Subcutaneous abdominal adipose tissue (tissue), 5 donors: ENCODE results near the gene TEX51.

Experiments
- H3K27ac ChIP-seq: one replicate; pipeline ENCODE4 v1.7.0; 2013; ENCODE audit warnings: low read depth, mild to moderate bottlenecking, inconsistent platforms, low read length, moderate library complexity
- H3K27me3 ChIP-seq, 5 donors: one replicate each; pipeline ENCODE4 v1.7.0; 2013; ENCODE audit warnings: low read length in 5 of 5, inconsistent platforms in 1 of 5; ENCODE audit not compliant: control insufficient read depth in 5 of 5, insufficient read depth in 4 of 5
- H3K36me3 ChIP-seq, 5 donors: one replicate each; pipeline ENCODE4 v1.7.0; 2013; ENCODE audit warnings: low read length in 5 of 5; ENCODE audit not compliant: control insufficient read depth in 5 of 5, insufficient read depth in 5 of 5
- H3K4me1 ChIP-seq, 5 donors: one replicate each; pipeline ENCODE4 v1.7.0; 2013; ENCODE audit warnings: low read length in 5 of 5, mild to moderate bottlenecking in 3 of 5, moderate library complexity in 1 of 5; ENCODE audit not compliant: control insufficient read depth in 5 of 5, insufficient read depth in 5 of 5
- H3K4me3 ChIP-seq, 5 donors: one replicate each; pipeline ENCODE4 v1.7.0; 2013; ENCODE audit warnings: low read length in 5 of 5, low read depth in 1 of 5
- H3K9ac ChIP-seq, 5 donors: one replicate each; pipeline ENCODE4 v1.7.0; 2013; ENCODE audit warnings: low read length in 5 of 5, mild to moderate bottlenecking in 4 of 5, moderate library complexity in 3 of 5
- H3K9me3 ChIP-seq, 5 donors: one replicate each; pipeline ENCODE4 v1.7.0; 2013; ENCODE audit warnings: low read length in 5 of 5; ENCODE audit not compliant: control insufficient read depth in 5 of 5
- donor health status: healthy.
- donor health status: healthy.
- donor health status: healthy.
- donor health status: healthy.
- donor health status: healthy.

The TEX51 gene

DNA sequence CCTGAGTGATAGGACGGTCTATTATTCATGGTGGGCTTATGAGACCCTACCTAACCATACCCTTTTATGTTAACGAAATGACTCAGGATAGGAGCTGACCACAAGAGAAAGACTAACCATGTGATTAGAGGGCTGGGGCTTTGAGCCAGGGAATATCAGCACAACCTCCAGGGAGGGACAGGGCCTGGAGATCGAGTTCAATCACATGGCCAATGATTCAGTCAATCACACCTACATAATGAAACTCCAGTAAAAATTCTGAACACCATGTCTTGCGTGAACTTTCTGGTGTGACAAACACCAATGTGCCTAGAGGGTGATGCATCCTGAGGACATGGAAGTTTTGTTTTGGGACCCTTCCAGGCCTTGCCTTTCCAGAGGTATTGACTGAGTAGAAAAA lies 2.2 kb upstream of the TEX51 start:
- no peaks in the 10 kb centered on the region for H3K4me1 ChIP-seq
- H3K27ac ChIP-seq, result no peak overlapping the region
- H3K9me3 ChIP-seq, result no peaks in the 10 kb centered on the region
- H3K4me3 ChIP-seq, result no peak overlapping the region
- H3K9ac ChIP-seq, result no peak overlapping the region
- no peaks in the 10 kb centered on the region for H3K27me3 ChIP-seq
- H3K36me3 ChIP-seq, result no peaks in the 10 kb centered on the region

DNA sequence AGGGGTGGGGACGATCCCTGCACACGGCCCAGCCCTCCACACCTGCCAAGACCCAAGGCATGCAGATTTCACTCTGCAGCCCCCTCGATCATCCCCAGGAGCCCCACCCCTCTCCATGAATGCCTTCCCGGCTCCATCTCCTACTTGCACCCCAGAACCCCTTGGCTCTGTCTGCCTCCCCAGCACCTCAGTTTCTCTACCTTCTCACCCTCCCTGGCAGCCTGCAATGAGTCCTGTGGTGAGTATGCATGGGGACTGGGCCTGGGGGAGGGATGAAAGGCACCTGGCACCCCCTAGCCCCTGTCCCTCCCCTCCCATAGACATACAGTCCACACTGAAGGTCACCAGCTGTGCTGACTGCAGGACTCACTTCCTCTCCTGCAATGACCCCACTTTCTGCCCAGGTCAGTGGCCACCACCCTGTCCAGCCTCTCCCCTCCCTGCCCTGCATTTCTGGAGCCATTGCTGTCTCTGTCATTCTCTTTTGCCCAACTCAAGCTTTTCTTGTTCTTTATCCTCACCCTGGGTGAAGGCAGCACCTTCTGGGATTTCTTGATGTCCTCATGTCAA lies 1.0 kb downstream of the TEX51 start:
- H3K9ac ChIP-seq, result no peak overlapping the region
- H3K27me3 ChIP-seq, result peaks cover 0 to 2% (median 0%) of the 10 kb centered on the region in 5 donors
- no peak overlapping the region for H3K4me3 ChIP-seq
- H3K4me1 ChIP-seq, result no peaks in the 10 kb centered on the region
- H3K36me3 ChIP-seq, result no peaks in the 10 kb centered on the region
- no peak overlapping the region for H3K27ac ChIP-seq
- H3K9me3 ChIP-seq, result peaks cover 0 to 10% (median 8%) of the 10 kb centered on the region in 5 donors

DNA sequence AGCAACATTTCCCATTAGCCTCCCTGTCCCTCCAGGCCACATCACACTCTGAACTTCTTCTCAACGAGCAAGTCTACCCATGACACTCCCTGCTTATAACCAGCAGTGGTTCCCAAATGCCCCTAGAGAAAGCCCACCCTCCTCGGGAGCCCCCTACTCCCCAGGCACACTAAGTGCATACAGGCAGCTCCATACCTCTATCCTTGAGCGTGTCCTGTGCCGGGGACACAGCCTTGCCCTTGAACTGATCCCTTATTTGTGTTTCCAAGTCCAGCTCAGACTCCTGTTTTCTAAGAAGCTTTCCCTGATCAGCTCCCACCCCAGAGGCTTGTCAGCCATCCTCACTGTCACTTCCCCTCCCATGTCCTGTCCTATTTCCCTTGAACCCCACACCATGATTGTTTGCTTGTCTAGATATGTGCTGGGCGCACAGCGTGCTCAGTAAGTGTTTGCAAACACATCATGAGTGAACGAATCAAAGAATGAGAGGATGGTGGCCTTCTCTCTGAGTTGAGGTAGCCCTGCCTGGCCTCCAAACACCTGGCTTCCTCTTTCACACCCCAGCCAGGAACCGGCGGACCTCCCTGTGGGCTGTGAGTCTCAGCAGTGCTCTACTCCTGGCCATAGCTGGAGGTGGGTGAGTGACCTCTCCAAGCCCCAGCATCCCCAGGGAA lies 2.1 kb downstream of the TEX51 start:
- Histone ChIP-seq H3K36me3 (no peaks in the 10 kb centered on the region), H3K9me3 (peaks cover 0 to 13% (median 8%) of the 10 kb centered on the region in 5 donors), H3K27me3 (peaks cover 0 to 2% (median 0%) of the 10 kb centered on the region in 5 donors), H3K4me3 (no peak overlapping the region), H3K4me1 (no peaks in the 10 kb centered on the region), H3K9ac (no peak overlapping the region), H3K27ac (no peak overlapping the region)

DNA sequence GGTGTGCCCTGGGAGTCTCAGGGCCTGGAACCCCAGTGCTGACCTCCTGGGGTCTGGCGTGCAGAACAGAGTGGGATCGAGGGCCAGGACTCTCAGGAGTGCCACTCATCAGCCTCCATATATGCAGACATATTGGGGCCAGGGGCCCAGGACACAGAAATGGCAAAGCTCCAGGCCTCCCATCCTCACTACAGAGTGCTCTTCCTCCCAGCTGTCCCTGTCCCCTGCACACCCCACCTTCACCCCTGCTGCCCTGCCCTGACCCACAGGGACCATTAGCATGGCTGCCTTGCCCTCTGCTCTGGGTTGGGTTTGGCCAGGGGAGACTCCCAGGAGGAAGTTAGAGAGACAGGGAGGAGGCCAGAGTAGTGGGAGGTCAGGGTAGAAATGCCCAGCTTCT lies 2.8 kb downstream of the TEX51 start:
- Histone ChIP-seq H3K27me3 (peaks cover 0 to 2% (median 0%) of the 10 kb centered on the region in 5 donors), H3K9ac (no peak overlapping the region), H3K9me3 (peaks cover 0 to 13% (median 8%) of the 10 kb centered on the region in 5 donors), H3K4me1 (no peaks in the 10 kb centered on the region), H3K27ac (no peak overlapping the region), H3K4me3 (no peak overlapping the region), H3K36me3 (no peaks in the 10 kb centered on the region)

DNA sequence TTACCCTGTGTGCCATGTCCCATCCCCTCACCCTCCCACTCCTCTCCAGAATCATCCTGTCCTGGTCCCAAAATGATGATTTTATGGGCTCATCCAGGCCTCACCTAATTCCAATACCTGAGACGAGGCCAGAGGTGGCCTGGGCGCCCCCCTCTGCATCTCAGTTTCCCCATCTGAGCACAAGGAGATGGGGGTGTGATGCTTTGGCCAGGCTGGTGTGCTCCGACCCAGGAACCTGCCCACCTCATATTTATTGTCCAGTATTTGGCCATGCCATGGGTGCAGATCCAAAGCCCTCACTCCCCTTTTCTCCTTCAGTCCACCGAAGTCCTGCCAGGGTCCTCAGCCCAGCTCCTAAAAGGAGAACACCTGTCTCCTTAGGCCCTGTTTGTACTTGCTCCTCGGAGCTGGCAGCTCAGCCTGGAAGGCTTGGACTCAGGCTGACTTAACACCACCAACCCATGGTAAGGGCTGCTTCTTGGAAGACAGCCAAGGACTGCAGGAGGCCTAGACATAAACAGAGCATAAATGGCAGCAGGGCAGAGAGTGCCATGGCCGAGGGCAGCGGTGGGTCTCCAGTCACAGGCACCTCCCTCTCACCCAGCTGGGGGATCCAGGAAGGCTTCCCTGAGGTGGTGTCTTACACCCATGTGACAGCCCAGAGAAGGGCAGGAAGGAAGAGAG lies 3.6 kb downstream of the TEX51 start:
- peaks cover 0 to 5% (median 0%) of the 10 kb centered on the region in 5 donors for H3K27me3 ChIP-seq

DNA sequence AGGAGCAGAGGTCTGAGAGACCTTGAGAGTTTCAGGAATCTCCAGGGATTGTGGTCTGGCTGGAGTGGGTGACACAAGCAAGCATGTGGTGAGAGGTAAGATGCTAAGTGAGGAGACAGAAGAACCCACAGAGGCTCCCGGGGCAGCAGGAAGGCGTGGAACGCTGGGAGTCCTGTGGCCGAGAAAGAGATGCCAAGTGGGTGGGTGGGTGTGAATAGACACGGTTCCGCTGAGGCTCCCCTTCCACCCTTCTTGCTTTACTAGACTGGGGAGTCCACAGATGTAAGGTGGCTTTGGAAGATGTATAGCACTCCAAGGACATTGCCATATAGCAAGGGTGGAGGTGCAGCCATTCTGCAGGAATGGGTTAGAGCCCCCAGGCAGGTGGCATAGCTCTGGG lies 4.2 kb downstream of the TEX51 start:
- H3K27me3 ChIP-seq, result peaks cover 0 to 5% (median 2%) of the 10 kb centered on the region in 5 donors
- peaks cover 0 to 13% (median 8%) of the 10 kb centered on the region in 5 donors for H3K9me3 ChIP-seq
- H3K4me1 ChIP-seq, result no peaks in the 10 kb centered on the region
- no peak overlapping the region for H3K9ac ChIP-seq
- no peaks in the 10 kb centered on the region for H3K36me3 ChIP-seq
- no peak overlapping the region for H3K27ac ChIP-seq
- H3K4me3 ChIP-seq, result no peak overlapping the region

More for the DNA sequence above, 3.6 kb downstream of the TEX51 start:
- Histone ChIP-seq H3K9ac (no peak overlapping the region), H3K27ac (no peak overlapping the region), H3K4me1 (no peaks in the 10 kb centered on the region), H3K4me3 (no peak overlapping the region), H3K9me3 (peaks cover 0 to 13% (median 8%) of the 10 kb centered on the region in 5 donors), H3K36me3 (no peaks in the 10 kb centered on the region)

DNA sequence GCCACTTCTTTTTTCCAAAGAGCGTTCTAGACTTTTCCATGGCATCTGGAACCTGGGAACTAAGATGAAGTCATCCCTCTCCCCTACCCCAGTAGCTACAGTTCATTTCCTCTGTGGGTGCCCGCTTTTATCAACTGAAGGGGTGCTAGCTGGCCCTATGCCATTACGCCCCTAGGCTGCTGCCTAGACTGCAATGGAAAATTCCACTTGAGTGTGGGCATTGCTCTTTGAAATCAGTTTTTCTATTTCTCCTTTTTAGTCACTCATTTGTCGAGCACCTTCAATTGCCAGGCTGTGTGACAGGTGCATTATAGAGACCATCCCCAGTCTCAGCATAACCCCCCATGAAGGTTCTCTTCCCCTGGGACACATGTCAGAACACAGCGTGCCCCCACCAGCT lies 7.3 kb downstream of the TEX51 start:
- peaks cover 0 to 13% (median 8%) of the 10 kb centered on the region in 5 donors for H3K9me3 ChIP-seq
- H3K27me3 ChIP-seq, result peaks cover 0 to 5% (median 2%) of the 10 kb centered on the region in 5 donors
- no peaks in the 10 kb centered on the region for H3K36me3 ChIP-seq
- no peak overlapping the region for H3K4me3 ChIP-seq
- H3K9ac ChIP-seq, result no peak overlapping the region
- H3K4me1 ChIP-seq, result no peaks in the 10 kb centered on the region
- no peak overlapping the region for H3K27ac ChIP-seq

DNA sequence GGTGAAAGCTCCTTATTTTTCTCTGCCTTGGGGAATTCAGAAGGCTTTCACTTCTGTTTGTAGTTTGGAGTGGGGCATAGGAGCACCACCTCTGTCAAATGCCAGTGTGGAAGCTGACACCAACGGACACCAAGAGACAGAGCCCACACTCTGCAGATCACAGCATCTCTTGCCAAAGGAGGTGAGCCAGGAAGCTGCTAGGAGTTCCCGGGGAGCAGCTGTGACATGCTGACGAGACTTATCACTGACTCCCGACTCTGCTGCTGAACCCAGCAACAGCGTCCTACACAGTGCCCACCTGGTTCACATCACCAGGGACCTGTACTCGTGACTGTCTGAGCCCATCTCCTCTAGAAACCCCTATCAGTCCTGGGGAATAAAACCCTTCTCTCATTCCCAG lies 8.1 kb downstream of the TEX51 start:
- no peak overlapping the region for H3K9ac ChIP-seq
- H3K27ac ChIP-seq, result no peak overlapping the region
- H3K36me3 ChIP-seq, result no peaks in the 10 kb centered on the region
- peaks cover 0 to 13% (median 8%) of the 10 kb centered on the region in 5 donors for H3K9me3 ChIP-seq
- H3K4me1 ChIP-seq, result no peaks in the 10 kb centered on the region
- H3K27me3 ChIP-seq, result peaks cover 0 to 5% (median 2%) of the 10 kb centered on the region in 5 donors
- no peak overlapping the region for H3K4me3 ChIP-seq

DNA sequence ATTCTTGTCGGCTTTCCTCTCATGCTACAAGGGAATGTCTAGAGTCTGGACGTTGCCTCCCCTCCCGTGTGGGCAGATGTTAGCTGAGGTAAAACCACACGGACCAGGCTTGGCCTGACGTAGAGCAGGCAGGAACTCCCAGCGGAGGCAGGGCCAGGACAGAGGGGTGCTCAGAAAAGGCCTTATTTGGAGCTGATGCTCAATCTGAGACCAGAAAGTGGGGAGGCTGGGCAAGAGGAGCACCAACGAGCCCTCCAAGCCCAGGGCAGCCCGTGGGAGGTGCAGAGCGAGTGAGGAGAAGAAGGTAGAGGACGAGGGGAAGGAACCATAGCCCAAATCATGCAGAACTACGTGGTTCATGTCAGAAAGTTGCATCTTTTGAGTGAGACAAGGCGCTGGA lies 9.0 kb downstream of the TEX51 start:
- H3K36me3 ChIP-seq, result no peaks in the 10 kb centered on the region
- peaks cover 0 to 13% (median 8%) of the 10 kb centered on the region in 5 donors for H3K9me3 ChIP-seq
- no peak overlapping the region for H3K27ac ChIP-seq
- peaks cover 0 to 5% (median 0%) of the 10 kb centered on the region in 5 donors for H3K27me3 ChIP-seq
- no peak overlapping the region for H3K9ac ChIP-seq
- H3K4me1 ChIP-seq, result no peaks in the 10 kb centered on the region
- H3K4me3 ChIP-seq, result no peak overlapping the region

DNA sequence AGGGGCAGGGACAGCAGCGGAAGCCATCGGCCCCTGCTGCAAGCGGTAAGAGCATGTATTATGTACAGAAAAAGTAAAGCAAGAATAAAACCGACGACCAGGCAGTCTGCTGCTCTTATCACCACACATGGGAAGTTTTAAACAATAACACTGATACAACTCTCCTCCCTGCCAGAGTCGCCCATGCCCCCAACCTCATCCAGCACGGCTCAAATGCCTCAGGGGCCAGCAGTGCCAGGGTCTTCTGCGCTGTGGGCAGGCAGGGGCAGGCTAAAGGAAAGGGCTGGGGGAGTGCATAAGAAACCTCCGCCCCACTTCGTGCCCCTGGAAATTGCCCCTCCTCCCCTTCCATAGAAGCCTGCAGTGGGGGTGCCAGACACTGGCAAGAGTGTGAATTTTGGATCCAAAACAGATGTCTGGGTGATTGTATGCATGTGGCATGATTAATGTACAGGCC lies 10.1 kb downstream of the TEX51 start:
- Histone ChIP-seq H3K4me3 (no peak overlapping the region), H3K36me3 (no peaks in the 10 kb centered on the region), H3K27me3 (peaks cover 0 to 5% (median 0%) of the 10 kb centered on the region in 5 donors), H3K27ac (no peak overlapping the region), H3K9me3 (peaks cover 0 to 10% (median 6%) of the 10 kb centered on the region in 5 donors), H3K4me1 (no peaks in the 10 kb centered on the region), H3K9ac (no peak overlapping the region)
